Neuronal stem cell (in vitro differentiated cells): ENCODE results near the gene NFS1.

Experiments
- DNase-seq: peaks from one replicate; pipeline ENCODE4 v3.0.0-alpha.2; 2013; ENCODE audit warnings: low spot score
- H2AFZ ChIP-seq: one replicate; pipeline ENCODE4 v1.6.1; 2013; ENCODE audit warnings: mild to moderate bottlenecking, low read length, inconsistent platforms
- H2AK5ac ChIP-seq: 2 replicates; pipeline ENCODE4 v1.6.1; 2013; ENCODE audit warnings: low read depth, mild to moderate bottlenecking, inconsistent platforms, low read length, moderate library complexity, mixed read lengths
- H2BK120ac ChIP-seq: 2 replicates; pipeline ENCODE4 v1.6.1; 2013; ENCODE audit warnings: low read depth, mild to moderate bottlenecking, inconsistent platforms, low read length, moderate library complexity, mixed read lengths
- H2BK12ac ChIP-seq: one replicate; pipeline ENCODE4 v1.6.1; 2013; ENCODE audit warnings: low read length, inconsistent platforms
- H2BK15ac ChIP-seq: 2 replicates; pipeline ENCODE4 v1.6.1; 2013; ENCODE audit warnings: mild to moderate bottlenecking, low read length, inconsistent platforms, mixed read lengths
- H2BK5ac ChIP-seq: one replicate; pipeline ENCODE4 v1.6.1; 2013; ENCODE audit warnings: inconsistent platforms, mild to moderate bottlenecking, low read length, moderate library complexity
- H3K14ac ChIP-seq: one replicate; pipeline ENCODE4 v1.6.1; 2013; ENCODE audit warnings: low read length, inconsistent platforms
- H3K18ac ChIP-seq: 2 replicates; pipeline ENCODE4 v1.6.1; 2013; ENCODE audit warnings: low read length, inconsistent platforms
- H3K23ac ChIP-seq: 2 replicates; pipeline ENCODE4 v1.6.1; 2013; ENCODE audit warnings: low read depth, mild to moderate bottlenecking, mixed read lengths, low read length, inconsistent platforms; ENCODE audit not compliant: poor library complexity
- H3K27ac ChIP-seq: replicated peaks from 3 replicates; pipeline ENCODE4 v1.5.1; 2013; ENCODE audit warnings: low read length, inconsistent platforms
- H3K27me3 ChIP-seq, 3 experiments: 2 replicates each; pipeline ENCODE4 v1.6.1; 2013; ENCODE audit warnings: low read length in 3 of 3, mild to moderate bottlenecking in 2 of 3, inconsistent platforms in 1 of 3, low read depth in 1 of 3, mixed read lengths in 1 of 3, moderate library complexity in 1 of 3; ENCODE audit not compliant: control insufficient read depth in 3 of 3, insufficient read depth in 3 of 3
- H3K36me3 ChIP-seq, 2 donors: replicated peaks in 1 of 2; 2 replicates each; pipeline ENCODE4 v1.6.1; 2013; ENCODE audit warnings: low read length in 2 of 2; ENCODE audit not compliant: control insufficient read depth in 2 of 2, insufficient read depth in 2 of 2
- H3K4ac ChIP-seq: 2 replicates; pipeline ENCODE4 v1.6.1; 2013; ENCODE audit warnings: inconsistent platforms, mild to moderate bottlenecking, low read length, moderate library complexity
- H3K4me1 ChIP-seq, 2 donors: 1 replicate in 1 of 2; 2 replicates in 1 of 2; pipeline ENCODE4 v1.6.1; 2013; ENCODE audit warnings: low read length in 2 of 2, low read depth in 1 of 2; ENCODE audit not compliant: control insufficient read depth in 2 of 2, insufficient read depth in 1 of 2
- H3K4me2 ChIP-seq: one replicate; pipeline ENCODE4 v1.6.1; 2013; ENCODE audit warnings: mild to moderate bottlenecking, low read length, inconsistent platforms; ENCODE audit not compliant: insufficient read depth, poor library complexity, severe bottlenecking
- H3K4me3 ChIP-seq, 2 donors: 2 replicates each; pipeline ENCODE4 v1.5.1; 2013; ENCODE audit warnings: low read length in 2 of 2, mild to moderate bottlenecking in 2 of 2, inconsistent platforms in 1 of 2, moderate library complexity in 1 of 2
- H3K79me1 ChIP-seq: one replicate; pipeline ENCODE4 v1.6.1; 2013; ENCODE audit warnings: low read depth, mild to moderate bottlenecking, inconsistent platforms, low read length, moderate library complexity
- H3K9ac ChIP-seq: one replicate; pipeline ENCODE4 v1.6.1; 2013; ENCODE audit warnings: mild to moderate bottlenecking, low read depth, low read length, inconsistent platforms; ENCODE audit not compliant: poor library complexity
- H3K9me3 ChIP-seq, 2 donors: replicated peaks in 1 of 2; 2 replicates each; pipeline versions ENCODE3 to v1.6.1; 2013; ENCODE audit warnings: low read length in 2 of 2, mild to moderate bottlenecking in 2 of 2, inconsistent platforms in 1 of 2, low read depth in 1 of 2, mixed read lengths in 1 of 2, moderate library complexity in 1 of 2; ENCODE audit not compliant: control insufficient read depth in 2 of 2, insufficient read depth in 1 of 2
- H4K8ac ChIP-seq: one replicate; pipeline ENCODE4 v1.6.1; 2013; ENCODE audit warnings: low read depth, mild to moderate bottlenecking, inconsistent platforms, low read length, moderate library complexity
- H4K91ac ChIP-seq: one replicate; pipeline ENCODE4 v1.6.1; 2013; ENCODE audit warnings: low read length, low read depth, mild to moderate bottlenecking, inconsistent platforms; ENCODE audit not compliant: poor library complexity
- WGBS, 2 donors: extraction: QIAGEN DNeasy Blood & Tissue Kit; methylation state at CpG; one replicate each; pipeline ENCODE4 v1.1.7; 2013; ENCODE audit warnings: missing lambda C conversion rate in 2 of 2, mixed read lengths in 1 of 2; ENCODE audit not compliant: insufficient read length in 2 of 2, insufficient replicate concordance in 1 of 2; ENCODE audit errors: extremely low coverage in 2 of 2; 5-methylcytosine and 5-hydroxymethylcytosine counted together

NFS1 gene

GRCh38 chr20:35663516-35664465 lies 35.4 kb downstream of the NFS1 start:
- Histone ChIP-seq H3K9me3 (peaks cover 0 to 12% of the 10 kb centered on the region in 2 donors), H3K4ac (no peak overlapping the region), H3K18ac (peak overlapping the region; percentile 98), H3K4me1 (peaks cover 3 to 7% of the 10 kb centered on the region in 2 donors), H3K4me3 (peak overlapping the region; percentile 91 to 93), H3K4me2 (peak overlapping the region; percentile 66), H3K27me3 (no peaks in the 10 kb centered on the region), H3K9ac (peak overlapping the region; percentile 99), H3K27ac (peak overlapping the region; percentile 82), H2AK5ac (peak overlapping the region; percentile 42), H2BK12ac (no peak overlapping the region), H2BK15ac (no peak overlapping the region), H4K8ac (peak overlapping the region; percentile 83), H4K91ac (no peak overlapping the region), H3K79me1 (no peaks in the 10 kb centered on the region), H3K14ac (no peak overlapping the region), H2AFZ (peak overlapping the region; percentile 82), H2BK5ac (peak overlapping the region; percentile 96), H3K23ac (peak overlapping the region; percentile 97), H3K36me3 (peaks cover 0 to 18% of the 10 kb centered on the region in 2 donors), H2BK120ac (no peak overlapping the region)
- no CpG with 5 or more reads among the region's 28 CpGs for WGBS, 2 donors
- peak; percentile 33 for DNase-seq

DNA sequence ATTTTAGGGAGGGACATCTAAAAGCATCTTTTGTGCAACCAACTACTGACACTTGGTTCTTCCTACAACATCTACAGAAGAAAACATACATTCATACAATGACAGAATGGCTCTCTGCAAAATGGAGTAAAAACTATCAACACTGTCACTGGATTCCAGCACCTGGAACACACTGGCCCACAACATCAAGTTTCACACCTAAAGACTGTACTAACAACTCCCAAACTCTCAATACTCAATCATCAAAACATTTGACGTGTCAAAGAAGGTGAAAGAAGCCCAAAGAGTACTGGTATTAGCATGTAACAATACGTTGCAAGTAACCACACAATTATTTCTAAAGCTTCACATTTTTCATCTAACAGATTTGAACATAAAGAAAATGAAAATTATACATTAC lies 36.6 kb downstream of the NFS1 start:
- H3K9ac ChIP-seq = no peak overlapping the region
- H3K27ac ChIP-seq = no peak overlapping the region
- no peak overlapping the region for H4K8ac ChIP-seq
- peaks cover 0 to 19% of the 10 kb centered on the region in 2 donors for H3K36me3 ChIP-seq
- no peak overlapping the region for H3K4ac ChIP-seq
- no peak overlapping the region for H2BK120ac ChIP-seq
- H3K23ac ChIP-seq = no peak overlapping the region
- no peak overlapping the region for H3K14ac ChIP-seq
- H2BK5ac ChIP-seq = no peak overlapping the region
- H3K79me1 ChIP-seq = no peaks in the 10 kb centered on the region
- no CpG with 5 or more reads among the region's 2 CpGs for WGBS, 2 donors
- no peak for DNase-seq
- peak overlapping the region in 1 of 2 donors; percentile 91 for H3K4me3 ChIP-seq
- H2BK12ac ChIP-seq = no peak overlapping the region
- no peaks in the 10 kb centered on the region for H3K27me3 ChIP-seq
- H2BK15ac ChIP-seq = no peak overlapping the region
- H4K91ac ChIP-seq = no peak overlapping the region
- H3K9me3 ChIP-seq = peaks cover 0 to 13% of the 10 kb centered on the region in 2 donors
- no peak overlapping the region for H2AK5ac ChIP-seq
- H3K18ac ChIP-seq = no peak overlapping the region
- H3K4me2 ChIP-seq = no peak overlapping the region
- peaks cover 3 to 7% of the 10 kb centered on the region in 2 donors for H3K4me1 ChIP-seq
- no peak overlapping the region for H2AFZ ChIP-seq

- H3K27ac ChIP-seq = no peak overlapping the region
- H4K91ac ChIP-seq = no peak overlapping the region
- peaks cover 0 to 25% of the 10 kb centered on the region in 2 donors for H3K36me3 ChIP-seq
- H4K8ac ChIP-seq = no peak overlapping the region
- WGBS, 2 donors = no CpG with 5 or more reads among the region's 3 CpGs
- DNase-seq = no peak
- no peak overlapping the region for H2AK5ac ChIP-seq
- no peak overlapping the region for H2BK15ac ChIP-seq
- H3K9me3 ChIP-seq = peaks cover 0 to 13% of the 10 kb centered on the region in 2 donors
- H2AFZ ChIP-seq = no peak overlapping the region
- peaks cover 3 to 7% of the 10 kb centered on the region in 2 donors for H3K4me1 ChIP-seq
- H3K4me2 ChIP-seq = no peak overlapping the region
- no peak overlapping the region for H3K23ac ChIP-seq
- H3K79me1 ChIP-seq = no peaks in the 10 kb centered on the region
- no peak overlapping the region for H2BK12ac ChIP-seq
- H2BK120ac ChIP-seq = no peak overlapping the region
- no peak overlapping the region for H3K9ac ChIP-seq
- peak overlapping the region in 1 of 2 donors; percentile 91 for H3K4me3 ChIP-seq
- H3K18ac ChIP-seq = no peak overlapping the region
- H2BK5ac ChIP-seq = no peak overlapping the region
- no peak overlapping the region for H3K4ac ChIP-seq
- no peaks in the 10 kb centered on the region for H3K27me3 ChIP-seq
- no peak overlapping the region for H3K14ac ChIP-seq
Observed at GRCh38 chr20:35661908-35662307, 37.2 kb downstream of the NFS1 start.

- H3K4me3 ChIP-seq = no peak overlapping the region
- DNase-seq = no peak
- no peak overlapping the region for H3K9ac ChIP-seq
- H2BK15ac ChIP-seq = no peak overlapping the region
- H3K4me2 ChIP-seq = no peak overlapping the region
- no peak overlapping the region for H4K91ac ChIP-seq
- H3K18ac ChIP-seq = no peak overlapping the region
- peaks cover 0 to 34% of the 10 kb centered on the region in 2 donors for H3K36me3 ChIP-seq
- H2BK5ac ChIP-seq = no peak overlapping the region
- H3K27me3 ChIP-seq = no peaks in the 10 kb centered on the region
- no peak overlapping the region for H2AFZ ChIP-seq
- no peak overlapping the region for H3K4ac ChIP-seq
- no peaks in the 10 kb centered on the region for H3K79me1 ChIP-seq
- no CpG with 5 or more reads among the region's 2 CpGs for WGBS, 2 donors
- no peak overlapping the region for H4K8ac ChIP-seq
- H2BK120ac ChIP-seq = no peak overlapping the region
- no peak overlapping the region for H2AK5ac ChIP-seq
- H2BK12ac ChIP-seq = no peak overlapping the region
- H3K14ac ChIP-seq = no peak overlapping the region
- no peak overlapping the region for H3K23ac ChIP-seq
- H3K9me3 ChIP-seq = peaks cover 0 to 16% of the 10 kb centered on the region in 2 donors
- peaks cover 3 to 7% of the 10 kb centered on the region in 2 donors for H3K4me1 ChIP-seq
- no peak overlapping the region for H3K27ac ChIP-seq
Observed at GRCh38 chr20:35661053-35661452, 38.1 kb downstream of the NFS1 start.
